GM19452 (cell line): Measurements from ENCODE around the gene SV2C.

Source experiments
- ATAC-seq: cut with Tn5 transposase; IDR thresholded peaks from one replicate; pipeline ENCODE4 v1.9.1; 2021; ENCODE audit not compliant: unreplicated experiment

The SV2C gene

GRCh38 chr5:76163111-76163628, 80.0 kb downstream of the SV2C start:
- ATAC-seq: no peak

GRCh38 chr5:76165029-76165428, 81.8 kb downstream of the SV2C start:
- no peak for ATAC-seq

DNA sequence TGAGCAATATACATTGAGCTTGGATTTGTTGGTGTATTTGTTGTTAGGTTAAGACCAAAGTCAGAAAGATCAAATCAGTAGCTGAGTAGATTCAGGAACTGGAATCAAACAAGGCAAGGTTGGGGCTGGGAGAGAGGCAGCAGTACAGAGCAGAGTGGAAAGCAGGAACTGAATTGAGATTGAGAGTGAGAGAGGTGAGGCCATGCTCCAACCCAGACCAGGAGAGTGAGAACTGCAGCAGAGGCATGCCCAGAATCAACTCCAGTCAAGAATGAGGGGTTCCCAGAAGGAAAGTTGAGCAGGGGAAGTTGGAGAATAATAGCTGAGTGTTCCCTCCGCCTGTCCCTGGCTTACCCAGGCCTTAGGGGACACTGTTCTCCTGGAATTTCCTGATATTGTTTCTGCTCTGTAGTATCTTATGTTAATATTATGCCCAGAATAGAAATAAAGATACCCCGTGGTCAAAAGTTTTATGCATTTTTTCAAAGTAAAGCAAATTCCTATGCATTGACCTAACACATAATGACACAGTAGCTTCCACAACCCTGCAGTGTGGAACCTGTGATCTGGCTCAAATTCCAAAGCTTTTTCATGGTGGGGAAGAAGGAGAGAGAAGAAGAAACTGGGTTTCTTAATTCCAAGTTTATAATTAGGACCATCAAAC, 82.7 kb downstream of the SV2C start:
- ATAC-seq: no peak

- ATAC-seq: no peak
Measured at GRCh38 chr5:76166886-76167576, 83.8 kb downstream of the SV2C start.

DNA sequence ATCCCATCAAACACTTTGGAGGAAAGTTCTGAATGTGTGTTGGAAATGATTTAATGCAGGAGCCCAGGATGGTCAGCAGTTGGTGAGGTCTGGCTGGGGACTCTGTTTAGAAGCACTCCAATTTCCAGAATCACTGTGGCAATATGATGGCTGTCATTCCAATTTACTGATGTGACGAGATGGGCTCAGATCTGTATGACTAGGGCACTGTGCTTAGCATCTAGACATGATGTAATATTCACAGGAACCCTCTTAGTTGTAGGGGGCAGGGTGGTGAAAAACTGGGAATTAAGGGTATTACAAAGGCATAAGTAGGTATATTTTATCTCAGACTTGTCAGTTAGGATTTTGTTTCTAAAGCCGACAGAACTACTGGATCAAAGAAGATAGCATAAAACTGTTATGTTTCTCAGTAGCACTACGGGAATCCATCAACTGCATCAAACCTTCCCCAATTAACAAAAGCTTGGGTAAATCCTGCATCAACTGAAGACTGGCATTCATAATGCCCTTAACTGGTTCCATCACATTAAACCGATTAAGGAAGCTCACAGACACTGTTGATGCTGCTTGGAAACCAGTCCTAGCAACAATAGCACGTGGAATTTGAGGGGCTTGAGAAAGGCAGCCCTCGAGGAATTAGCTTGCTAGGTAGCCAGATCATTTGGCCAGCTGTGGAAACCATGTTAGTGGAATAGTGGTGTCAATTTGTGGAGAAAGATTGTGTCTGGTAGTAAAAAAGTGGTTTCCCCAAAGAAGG, 86.1 kb downstream of the SV2C start:
- no peak for ATAC-seq

DNA sequence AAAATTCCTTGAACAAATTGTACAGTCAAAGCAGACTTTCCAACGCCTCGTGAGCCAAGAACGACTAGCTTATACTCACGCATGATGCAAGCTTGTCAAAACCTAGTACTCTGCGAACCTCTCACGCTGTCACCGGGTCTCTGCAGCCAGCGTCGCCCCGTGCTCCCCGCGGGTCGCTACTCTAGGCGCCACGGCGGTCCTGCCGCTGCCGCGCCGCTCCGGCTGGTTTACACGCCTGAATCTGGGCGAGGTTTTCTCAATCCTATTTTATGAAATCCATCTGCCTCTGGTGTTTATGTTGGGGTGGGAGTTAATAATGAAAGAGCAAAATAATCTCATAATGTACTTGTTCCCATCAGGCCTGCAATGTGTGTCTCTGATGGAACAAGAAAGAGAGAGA, 90.9 kb downstream of the SV2C start:
- no peak for ATAC-seq

DNA sequence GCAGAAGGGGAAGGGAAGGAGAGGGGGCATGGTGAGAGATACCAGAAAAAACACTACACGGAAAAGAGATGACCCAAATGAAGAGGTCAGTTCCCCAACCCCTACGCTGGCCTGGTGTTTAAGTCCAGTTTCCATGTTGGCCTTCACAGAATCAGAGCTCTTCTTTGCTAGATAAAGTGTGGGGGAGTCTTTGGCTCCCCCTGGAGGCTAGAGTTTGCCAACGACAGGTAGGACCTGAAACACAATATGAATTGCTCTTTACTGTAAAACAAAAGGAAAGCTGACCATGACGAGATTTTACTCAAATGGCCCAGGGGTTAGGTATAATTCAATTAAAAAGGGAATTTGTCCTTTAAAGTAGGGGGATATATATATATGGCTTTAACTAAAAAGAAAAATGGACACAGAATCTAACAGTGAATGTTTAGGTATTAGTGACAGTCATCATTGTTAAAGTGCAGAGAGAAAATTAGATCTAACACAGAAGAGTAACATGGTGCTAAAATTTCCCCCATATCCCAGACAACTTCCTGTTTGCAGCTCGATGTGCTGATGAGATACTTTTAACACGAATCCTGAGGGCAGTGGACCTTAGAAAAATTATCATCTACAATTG, 92.0 kb downstream of the SV2C start:
- ATAC-seq: no peak

DNA sequence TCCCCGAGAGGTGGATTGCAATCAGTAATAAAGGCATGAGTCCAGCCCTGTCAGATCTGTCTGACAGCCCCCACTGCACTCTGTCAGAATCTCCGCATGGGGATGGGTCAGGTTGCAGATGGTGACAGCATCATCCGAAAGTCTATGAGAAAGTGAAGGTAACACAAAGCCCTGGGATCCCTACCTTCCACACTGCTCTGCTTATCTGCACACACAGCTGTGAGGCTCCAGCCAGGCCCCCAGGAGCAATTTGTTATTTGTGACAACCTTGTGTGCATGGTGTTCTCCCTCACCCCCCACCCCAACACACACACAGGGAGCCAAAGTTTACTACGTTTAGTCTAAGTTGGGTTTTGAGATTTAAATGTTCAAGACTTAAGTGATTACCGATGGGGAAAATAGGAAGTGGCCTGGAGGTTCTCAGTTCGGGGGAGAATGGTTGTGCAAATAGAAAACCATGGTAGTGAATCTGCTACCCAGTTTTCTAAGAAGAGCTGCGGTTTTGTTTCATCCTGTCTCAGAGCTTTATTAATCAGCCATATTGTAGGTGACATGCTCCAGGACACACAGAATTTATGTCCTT, 92.7 kb downstream of the SV2C start:
- peak; percentile 79 for ATAC-seq

DNA sequence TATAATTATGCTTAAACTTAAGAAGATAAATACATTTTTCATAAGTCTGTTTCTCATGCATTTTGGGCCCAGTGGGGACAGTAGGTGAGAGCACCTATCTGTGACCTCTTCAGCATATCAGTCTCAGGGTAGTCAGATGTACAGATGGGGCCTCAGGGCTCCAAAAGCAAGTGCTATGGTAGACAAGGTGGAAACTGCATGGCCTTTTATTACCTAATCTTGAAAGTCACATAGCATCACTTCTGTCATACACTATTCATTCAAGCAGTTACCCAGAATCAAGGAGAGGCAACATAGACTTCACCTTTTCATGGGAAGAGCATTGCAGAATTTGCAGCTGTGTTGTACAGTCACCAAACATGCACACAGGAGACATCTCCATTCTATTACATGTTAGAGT, 94.8 kb downstream of the SV2C start:
- no peak for ATAC-seq

DNA sequence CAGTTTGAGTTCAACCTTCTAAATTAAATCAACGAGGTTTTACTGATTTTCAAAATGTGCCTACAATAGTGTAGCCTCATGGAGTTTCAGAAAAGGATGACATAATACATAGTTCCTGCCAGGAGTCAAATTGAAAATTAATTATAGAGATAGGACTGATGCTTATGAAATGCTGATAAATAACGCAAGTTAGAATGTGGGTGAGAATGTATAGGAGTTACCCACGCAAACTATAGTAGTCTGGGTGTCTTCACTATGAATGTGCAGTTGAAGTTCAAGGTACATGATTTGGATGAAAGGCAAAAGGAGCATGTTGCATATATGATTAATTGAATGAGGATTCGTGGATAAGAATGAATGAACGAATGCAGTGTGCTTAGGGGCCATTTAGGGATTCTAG, 95.7 kb downstream of the SV2C start:
- ATAC-seq: no peak

DNA sequence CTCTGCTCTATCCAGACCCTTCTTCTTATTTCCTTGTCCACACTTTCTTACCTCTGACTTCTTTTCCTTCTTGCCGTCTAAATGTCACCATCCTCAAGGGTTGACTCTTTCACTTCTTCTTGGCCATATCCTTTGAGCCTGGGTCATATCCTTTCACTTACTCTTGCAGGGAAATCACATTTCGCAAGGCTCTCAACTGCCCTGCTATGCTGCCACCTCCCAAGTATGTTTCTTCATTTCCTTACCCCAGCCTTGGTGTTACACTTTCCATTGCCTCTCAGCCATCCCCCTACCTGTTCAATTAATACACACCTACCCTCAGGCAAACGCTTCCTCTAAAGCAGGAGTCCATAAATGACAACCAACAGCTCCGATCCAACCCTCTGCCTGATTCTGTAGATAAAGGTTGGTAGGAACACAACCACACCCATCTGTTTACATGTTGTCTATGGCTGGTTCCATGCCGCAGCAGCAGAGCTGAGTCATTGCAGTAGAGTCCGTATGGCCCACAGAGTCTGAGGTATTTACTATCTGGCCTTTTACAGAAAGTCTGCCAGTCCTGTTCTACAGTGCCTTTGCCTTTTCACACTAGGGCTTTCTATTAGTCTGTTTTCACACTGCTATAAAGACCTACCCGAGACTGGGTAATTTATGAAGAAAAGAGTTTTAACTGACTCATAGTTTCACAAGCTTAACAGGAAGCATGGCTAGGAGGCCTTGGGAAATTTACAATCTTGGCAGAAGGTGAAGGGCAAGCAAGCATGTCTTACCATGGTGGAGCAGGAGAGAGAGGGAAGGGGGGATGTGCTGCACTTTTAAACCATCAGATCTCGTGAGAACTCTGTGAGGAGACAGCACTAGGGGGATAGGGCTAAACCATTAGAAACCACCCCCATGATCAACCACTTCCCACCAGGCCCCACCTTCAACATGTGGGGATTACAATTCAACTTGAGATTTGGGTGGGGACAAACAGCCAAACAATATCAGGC, 97.9 kb downstream of the SV2C start:
- peak; percentile 79 for ATAC-seq

DNA sequence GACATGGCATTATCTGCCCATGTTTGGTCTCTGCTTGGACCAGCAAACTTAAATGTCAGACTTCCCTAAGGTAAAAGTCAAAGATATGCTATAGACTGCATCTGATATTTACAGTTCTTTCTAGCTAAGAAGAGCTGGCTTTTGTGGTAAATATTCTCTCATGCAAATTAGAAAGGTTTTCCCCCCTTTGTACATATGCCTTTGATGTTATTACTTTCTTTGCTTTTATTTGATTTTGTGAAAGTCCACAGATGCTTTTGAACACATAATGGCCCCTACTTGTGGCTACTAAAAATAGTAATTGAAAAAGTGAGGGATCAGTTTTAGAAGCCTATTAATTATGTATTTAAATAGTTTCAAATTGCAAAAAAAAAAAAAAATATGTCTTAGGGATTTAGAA, 104.2 kb downstream of the SV2C start:
- no peak for ATAC-seq

GRCh38 chr5:76190356-76190755, 107.2 kb downstream of the SV2C start:
- ATAC-seq: no peak

GRCh38 chr5:76192837-76193236, 109.7 kb downstream of the SV2C start:
- ATAC-seq: no peak

DNA sequence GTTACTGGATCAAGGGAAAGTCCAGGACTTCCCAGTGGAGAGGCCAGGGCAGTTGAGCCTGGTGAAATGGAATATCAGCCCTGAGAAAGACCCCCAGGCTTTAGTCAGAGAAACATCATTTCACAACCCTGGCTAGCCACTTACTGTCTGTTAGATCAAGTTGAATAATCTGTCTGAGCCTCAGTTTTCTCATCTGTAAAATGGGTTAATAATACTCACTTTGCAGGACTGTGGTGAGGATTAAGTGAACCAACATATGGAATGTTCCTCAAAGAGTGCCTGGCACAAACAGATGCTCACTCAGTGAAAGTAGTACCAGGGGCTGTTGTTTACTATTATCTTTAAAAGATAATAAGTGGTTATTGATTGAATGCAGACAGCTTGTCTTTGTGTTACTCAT, 110.5 kb downstream of the SV2C start:
- no peak for ATAC-seq

DNA sequence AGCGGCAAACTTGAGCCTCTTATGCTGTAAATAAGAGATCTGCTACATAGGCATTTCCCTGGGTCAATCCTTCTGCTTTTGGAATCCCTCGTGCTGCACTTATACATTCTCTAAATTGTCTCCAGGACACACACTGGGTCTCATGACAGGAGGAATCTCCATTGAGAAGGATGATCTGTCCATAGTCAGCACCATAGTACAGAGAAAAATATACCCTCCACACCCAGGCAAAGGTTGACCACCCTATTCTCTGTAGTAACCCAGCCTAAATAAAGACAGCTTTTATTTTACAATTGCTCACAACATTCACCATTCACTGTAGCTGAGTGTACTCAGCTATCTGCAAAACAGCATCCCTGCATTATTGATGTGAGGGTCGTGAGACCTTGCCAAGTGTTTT, 111.2 kb downstream of the SV2C start:
- no peak for ATAC-seq

DNA sequence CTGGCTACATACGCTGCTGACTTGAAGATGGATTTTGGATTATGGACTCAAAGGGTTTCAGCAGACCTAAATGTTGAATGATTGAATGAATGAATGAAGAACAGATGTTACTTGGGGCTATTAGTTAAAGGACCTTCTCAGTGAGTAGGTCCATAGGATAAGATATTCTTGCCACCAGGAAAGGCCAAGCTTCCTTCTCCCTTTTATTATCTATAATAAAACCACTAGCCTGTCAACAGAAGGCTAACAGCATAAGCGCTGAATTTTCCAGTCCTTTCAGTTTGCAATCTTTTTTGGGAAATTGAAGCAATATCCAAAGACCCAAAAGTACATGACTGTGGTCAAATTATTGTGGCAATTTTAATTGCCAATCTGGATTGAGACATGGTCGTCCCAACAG, 113.3 kb downstream of the SV2C start:
- no peak for ATAC-seq

GRCh38 chr5:76196886-76197489, 113.8 kb downstream of the SV2C start:
- ATAC-seq: no peak

DNA sequence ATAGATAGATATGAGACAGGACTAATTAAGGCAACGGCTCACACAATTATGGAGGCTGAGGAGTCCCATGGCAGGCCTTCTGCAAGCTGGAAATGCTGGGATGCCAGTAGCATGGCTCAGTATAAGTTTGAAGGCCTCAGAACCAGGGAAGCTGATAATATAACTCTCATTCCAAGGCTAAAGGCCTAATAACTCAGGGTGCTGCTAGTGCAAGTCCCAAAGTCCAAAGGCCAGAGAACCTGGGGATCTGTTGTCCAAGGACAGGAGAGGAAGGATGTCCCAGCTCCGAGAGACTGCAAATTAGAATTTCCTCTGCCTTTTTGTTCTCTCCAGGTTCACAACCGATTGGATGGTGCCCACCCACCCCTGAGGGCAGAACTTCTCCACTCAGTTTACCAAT, 114.5 kb downstream of the SV2C start:
- no peak for ATAC-seq
